Peyer's patch (tissue), 4 donors: Measurements from ENCODE around the gene ZNF611. TPM values are rescaled to one million over a fixed set of nuclear protein-coding genes. Genes with fewer than 3 reads are reported as not detected.
"Not testable (repeated sequence)": the region's sequence is repeated elsewhere in the genome, so short reads cannot be mapped to it uniquely, and the experiment has no call there.

ENCODE experiments used
- DNase-seq, 3 donors: peaks; one replicate each; pipeline ENCODE4 v3.0.0-alpha.2; 2017 to 2019
- H3K27ac ChIP-seq, 4 donors: fragments of 200-600 bp; sonication (generic); one replicate each; pipeline ENCODE4 v1.5.1; 2016 to 2019
- H3K27me3 ChIP-seq, 2 donors: fragments of 200-600 bp; sonication (generic); one replicate each; pipeline ENCODE4 v1.5.1; 2019
- H3K36me3 ChIP-seq, 3 donors: fragments of 200-600 bp; sonication (generic); one replicate each; pipeline ENCODE4 v1.5.1; 2016 to 2019
- H3K4me1 ChIP-seq, 4 donors: fragments of 200-600 bp; sonication (generic); one replicate each; pipeline ENCODE4 v1.5.1; 2016 to 2019
- H3K4me3 ChIP-seq, 4 donors: fragments of 200-600 bp; sonication (generic); 1 replicate in 3 of 4; 2 replicates in 1 of 4; pipeline ENCODE4 v1.5.1; 2016 to 2019; ENCODE audit warnings: mild to moderate bottlenecking in 1 of 4
- H3K9me3 ChIP-seq, 4 donors: fragments of 200-600 bp; sonication (generic); one replicate each; pipeline ENCODE4 v1.5.1; 2016 to 2019; ENCODE audit warnings: mild to moderate bottlenecking in 1 of 4
- CTCF ChIP-seq, 6 experiments: fragments of 450-650 bp in 4 of 6; fragments of 200-600 bp in 2 of 6; sonication (generic) in 1 of 6; IDR thresholded peaks; one replicate each; pipeline ENCODE4 v1.5.1; 2017 to 2019; ENCODE audit warnings: antibody characterized with exemption in 6 of 6, mild to moderate bottlenecking in 3 of 6, moderate library complexity in 1 of 6
- POLR2A ChIP-seq, 2 donors: fragments of 450-650 bp; IDR thresholded peaks; one replicate each; pipeline ENCODE4 v1.5.1; 2017; ENCODE audit warnings: antibody characterized with exemption in 2 of 2, mild to moderate bottlenecking in 2 of 2, moderate library complexity in 2 of 2
- total RNA-seq, 4 donors: library from RNA; depleted of rRNA; stranded (reverse); fragments of >200 nt; gene quantifications; one replicate each; pipeline ENCODE4 v1.1.0, GENCODE V29; 2016

ZNF611 gene
- total RNA-seq, 4 donors from 2014 or later: 14.5 to 19.0 (median 16.3) TPM

GRCh38 chr19:52743091-52743490 is 8.2 kb upstream of the ZNF611 start:
- TF ChIP-seq POLR2A (IDR thresholded peaks at IDR 0.05) (no peak), CTCF (IDR thresholded peaks at IDR 0.05) (no peak)
- H3K4me3 ChIP-seq: no peak overlapping the region
- no peaks in the 10 kb centered on the region for H3K9me3 ChIP-seq
- no peaks in the 10 kb centered on the region for H3K4me1 ChIP-seq
- no peak for DNase-seq
- H3K27ac ChIP-seq: no peak overlapping the region
- no peaks in the 10 kb centered on the region for H3K27me3 ChIP-seq
- H3K36me3 ChIP-seq: no peaks in the 10 kb centered on the region

GRCh38 chr19:52742516-52742915 is 7.7 kb upstream of the ZNF611 start:
- H3K4me3 ChIP-seq: no peak overlapping the region
- H3K27me3 ChIP-seq: no peaks in the 10 kb centered on the region
- TF ChIP-seq CTCF (IDR thresholded peaks at IDR 0.05) (no peak), POLR2A (IDR thresholded peaks at IDR 0.05) (no peak)
- no peak for DNase-seq
- H3K4me1 ChIP-seq: no peaks in the 10 kb centered on the region
- no peaks in the 10 kb centered on the region for H3K36me3 ChIP-seq
- no peak overlapping the region for H3K27ac ChIP-seq
- H3K9me3 ChIP-seq: no peaks in the 10 kb centered on the region

- Histone ChIP-seq H3K4me3 (no peak overlapping the region), H3K27ac (no peak overlapping the region), H3K36me3 (no peaks in the 10 kb centered on the region), H3K9me3 (no peaks in the 10 kb centered on the region), H3K27me3 (no peaks in the 10 kb centered on the region), H3K4me1 (no peaks in the 10 kb centered on the region)
- TF ChIP-seq POLR2A (IDR thresholded peaks at IDR 0.05) (no peak), CTCF (IDR thresholded peaks at IDR 0.05) (no peak)
- DNase-seq: no peak
Observed at GRCh38 chr19:52741951-52742485, 7.2 kb upstream of the ZNF611 start.

- not testable (repeated sequence) for H3K4me1 ChIP-seq, DNase-seq
Observed at GRCh38 chr19:52741371-52741770, 6.5 kb upstream of the ZNF611 start.

GRCh38 chr19:52739576-52739975 is 4.7 kb upstream of the ZNF611 start:
- Histone ChIP-seq H3K4me1 (no peaks in the 10 kb centered on the region), H3K4me3 (no peak overlapping the region), H3K36me3 (no peaks in the 10 kb centered on the region), H3K9me3 (no peaks in the 10 kb centered on the region), H3K27ac (no peak overlapping the region), H3K27me3 (no peaks in the 10 kb centered on the region)
- no peak for TF ChIP-seq CTCF (IDR thresholded peaks at IDR 0.05)
- no peak for TF ChIP-seq POLR2A (IDR thresholded peaks at IDR 0.05)
- no peak for DNase-seq

More at GRCh38 chr19:52741371-52741770, 6.5 kb upstream of the ZNF611 start:
- H3K36me3 ChIP-seq, H3K27ac ChIP-seq, H3K4me3 ChIP-seq, H3K9me3 ChIP-seq, H3K27me3 ChIP-seq: not testable (repeated sequence)

GRCh38 chr19:52735734-52736133 is 890 bp upstream of the ZNF611 start:
- H3K9me3 ChIP-seq: peaks cover 0 to 4% (median 0%) of the 10 kb centered on the region in 4 donors
- peak overlapping the region; percentile 61 to 84 (median 82) for H3K27ac ChIP-seq
- peak in 1 of 3 donors; percentile 50 for DNase-seq
- TF ChIP-seq CTCF (IDR thresholded peaks at IDR 0.05): no peak
- TF ChIP-seq POLR2A (IDR thresholded peaks at IDR 0.05): no peak
- H3K4me1 ChIP-seq: peaks cover 0 to 12% (median 0%) of the 10 kb centered on the region in 4 donors
- H3K4me3 ChIP-seq: no peak overlapping the region
- peaks cover 0 to 12% (median 0%) of the 10 kb centered on the region in 3 donors for H3K36me3 ChIP-seq
- no peaks in the 10 kb centered on the region for H3K27me3 ChIP-seq
